Measurements from ENCODE around the gene CD72.

Gene CD72

DNA sequence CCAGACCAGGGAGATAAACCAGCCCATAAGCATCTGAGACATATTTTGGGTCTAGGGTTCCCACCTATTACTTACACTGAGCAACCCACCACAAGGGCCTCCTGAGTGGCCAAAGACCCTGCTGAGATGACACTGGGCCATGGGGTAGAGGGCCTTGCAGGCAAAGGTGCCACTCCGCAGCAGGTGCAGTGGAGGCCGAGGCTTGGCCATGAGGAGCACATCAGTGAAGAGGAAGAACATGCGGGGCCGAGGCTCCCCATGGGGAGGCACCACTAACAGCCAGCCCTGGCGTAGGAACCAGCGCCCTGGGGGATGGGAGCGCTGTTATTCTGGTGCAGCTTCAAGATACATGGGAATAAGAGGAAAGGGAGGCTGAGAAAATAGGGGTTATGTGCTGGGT is 44.2 kb upstream of the CD72 start:
- TF ChIP-seq, protein P1, sequence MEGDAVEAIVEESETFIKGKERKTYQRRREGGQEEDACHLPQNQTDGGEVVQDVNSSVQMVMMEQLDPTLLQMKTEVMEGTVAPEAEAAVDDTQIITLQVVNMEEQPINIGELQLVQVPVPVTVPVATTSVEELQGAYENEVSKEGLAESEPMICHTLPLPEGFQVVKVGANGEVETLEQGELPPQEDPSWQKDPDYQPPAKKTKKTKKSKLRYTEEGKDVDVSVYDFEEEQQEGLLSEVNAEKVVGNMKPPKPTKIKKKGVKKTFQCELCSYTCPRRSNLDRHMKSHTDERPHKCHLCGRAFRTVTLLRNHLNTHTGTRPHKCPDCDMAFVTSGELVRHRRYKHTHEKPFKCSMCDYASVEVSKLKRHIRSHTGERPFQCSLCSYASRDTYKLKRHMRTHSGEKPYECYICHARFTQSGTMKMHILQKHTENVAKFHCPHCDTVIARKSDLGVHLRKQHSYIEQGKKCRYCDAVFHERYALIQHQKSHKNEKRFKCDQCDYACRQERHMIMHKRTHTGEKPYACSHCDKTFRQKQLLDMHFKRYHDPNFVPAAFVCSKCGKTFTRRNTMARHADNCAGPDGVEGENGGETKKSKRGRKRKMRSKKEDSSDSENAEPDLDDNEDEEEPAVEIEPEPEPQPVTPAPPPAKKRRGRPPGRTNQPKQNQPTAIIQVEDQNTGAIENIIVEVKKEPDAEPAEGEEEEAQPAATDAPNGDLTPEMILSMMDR (IDR thresholded peaks at IDR 0.05; ENCODE audit: low read length, missing control alignments): no peak
- no peak for DNase-seq (ENCODE audit: low read depth)
- H3K4me3 ChIP-seq (replicated peaks; ENCODE audit: low read depth, low read length): no peak overlapping the region

DNA sequence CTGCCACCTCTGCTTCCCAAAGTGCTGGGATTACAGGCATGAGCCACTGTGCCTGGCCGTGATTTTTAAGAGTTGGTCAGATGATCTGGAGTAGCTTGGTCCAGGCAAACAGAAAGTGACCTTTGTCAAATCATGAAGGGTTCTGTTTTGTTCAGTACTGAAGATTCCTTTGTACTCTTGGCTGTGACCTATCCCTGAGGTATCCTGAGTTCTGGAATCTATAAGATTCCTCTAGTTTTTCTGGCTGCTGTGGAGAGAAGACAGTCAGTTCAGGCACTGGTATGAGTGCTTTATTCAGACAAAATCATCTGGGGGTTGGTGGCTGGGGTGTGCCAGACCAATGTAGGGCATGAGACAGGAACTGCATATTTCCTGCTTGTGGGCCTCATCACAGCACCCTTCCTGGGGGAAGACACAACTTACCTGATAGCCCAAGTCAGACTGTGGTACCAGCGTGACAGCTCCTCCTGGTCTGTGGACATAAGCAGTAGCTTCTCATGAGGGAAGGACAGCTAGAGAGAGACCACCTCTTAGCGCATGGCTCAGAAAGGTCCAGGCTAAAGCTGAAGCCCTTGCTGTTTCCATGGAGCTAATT is 43.6 kb upstream of the CD72 start:
- TF ChIP-seq, protein P1 (IDR thresholded peaks at IDR 0.05; ENCODE audit: low read length, missing control alignments): no peak
- no peak for DNase-seq (ENCODE audit: low read depth)
- no peak overlapping the region for H3K4me3 ChIP-seq (replicated peaks; ENCODE audit: low read depth, low read length)

DNA sequence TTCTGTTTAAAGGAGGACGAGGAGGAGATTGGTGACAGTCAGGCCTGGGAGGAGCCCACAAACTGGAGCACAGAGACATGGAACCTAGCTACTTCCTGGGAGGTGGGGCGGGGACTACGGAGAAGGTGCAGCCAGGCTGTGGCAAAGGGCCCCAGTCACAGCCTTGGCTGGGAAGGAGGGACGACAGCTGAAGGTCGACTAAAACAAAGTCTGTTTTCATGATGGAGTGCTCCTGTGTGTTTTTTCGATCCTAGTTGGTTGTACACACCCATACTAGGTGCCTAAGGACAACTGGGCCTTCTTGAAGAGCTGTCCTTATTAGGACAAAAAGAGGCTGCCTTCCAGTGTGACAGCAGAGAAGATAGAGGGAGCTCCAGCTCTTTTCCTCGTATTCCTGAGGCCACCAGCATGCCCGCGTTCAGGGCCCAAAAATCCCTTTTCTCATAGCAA is 42.8 kb upstream of the CD72 start:
- H3K4me3 ChIP-seq (replicated peaks; ENCODE audit: low read depth, low read length): no peak overlapping the region
- TF ChIP-seq, protein P1 (IDR thresholded peaks at IDR 0.05; ENCODE audit: low read length, missing control alignments): peak; percentile 50
- peak; percentile 56 for DNase-seq (ENCODE audit: low read depth)

DNA sequence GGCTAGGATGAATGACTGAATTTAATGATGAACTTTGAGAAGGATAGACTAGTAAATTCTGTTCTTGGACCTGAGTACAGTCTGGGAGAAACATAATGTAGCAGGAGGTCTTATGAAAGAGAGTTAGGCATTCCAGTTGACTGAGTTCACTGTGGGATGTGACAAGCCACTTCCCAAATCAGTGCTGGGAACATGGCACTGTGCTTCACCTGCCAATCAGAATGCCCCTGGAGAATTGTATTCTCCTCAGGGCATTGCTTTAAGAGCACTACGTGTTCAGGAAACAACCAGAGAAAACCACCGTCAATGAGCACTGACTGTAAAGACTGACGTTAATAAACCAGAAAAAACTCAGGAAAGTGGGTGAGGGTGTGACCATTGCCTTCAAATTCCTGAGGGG is 41.1 kb upstream of the CD72 start:
- TF ChIP-seq, protein P1 (IDR thresholded peaks at IDR 0.05; ENCODE audit: low read length, missing control alignments): no peak
- peak overlapping the region; percentile 85 for H3K4me3 ChIP-seq (replicated peaks; ENCODE audit: low read depth, low read length)
- peak; percentile 78 for DNase-seq (ENCODE audit: low read depth)

DNA sequence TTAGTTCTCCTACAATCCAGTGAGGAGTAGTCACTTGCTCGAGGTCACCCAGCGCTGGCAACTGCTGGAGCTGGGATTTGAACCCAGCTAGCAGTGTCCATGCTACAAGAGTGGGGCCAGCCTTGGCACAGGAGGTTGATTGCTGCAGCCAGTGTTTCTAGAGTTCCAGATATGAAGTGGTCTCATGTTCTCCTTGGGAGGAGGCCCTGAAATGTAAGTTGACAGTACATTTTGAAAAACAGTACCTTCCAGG is 40.7 kb upstream of the CD72 start:
- peak overlapping the region; percentile 85 for H3K4me3 ChIP-seq (replicated peaks; ENCODE audit: low read depth, low read length)
- DNase-seq (ENCODE audit: low read depth): peak; percentile 56

DNA sequence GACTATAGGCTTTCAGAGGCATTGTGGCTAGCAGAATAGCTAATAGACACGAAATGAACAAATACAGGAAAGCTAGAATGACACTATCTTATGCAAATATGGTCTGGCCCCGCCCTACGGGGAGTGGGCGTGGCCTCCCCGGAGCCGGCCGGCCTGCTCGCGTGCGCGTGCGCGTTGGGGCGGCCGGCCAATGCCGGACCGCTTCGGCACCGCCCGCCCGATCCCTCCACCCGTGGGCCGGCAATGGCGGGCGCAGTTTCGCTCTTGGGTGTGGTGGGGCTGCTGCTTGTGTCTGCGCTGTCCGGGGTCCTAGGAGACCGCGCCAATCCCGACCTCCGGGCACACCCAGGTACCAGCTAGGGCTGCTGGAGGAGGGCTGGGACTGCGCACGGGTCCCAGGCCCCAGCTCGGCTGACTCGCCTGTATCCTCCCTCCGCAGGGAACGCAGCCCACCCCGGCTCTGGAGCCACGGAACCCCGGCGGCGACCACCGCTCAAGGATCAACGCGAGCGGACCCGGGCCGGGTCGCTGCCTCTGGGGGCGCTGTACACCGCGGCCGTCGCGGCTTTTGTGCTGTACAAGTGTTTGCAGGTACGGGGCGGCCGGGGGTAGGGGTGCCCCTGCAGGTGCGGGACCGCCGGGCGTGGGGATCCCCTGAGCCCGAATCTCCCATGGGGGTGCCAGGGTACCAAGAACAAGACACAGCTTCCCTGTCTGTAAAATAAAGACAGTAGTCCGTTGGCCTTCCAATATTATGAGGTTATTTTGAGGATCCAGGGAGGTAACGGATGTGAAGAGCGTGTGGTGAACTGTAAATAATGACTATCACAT is 40.1 kb upstream of the CD72 start, which contains the start of gene CCDC107:
CCDC107 (plus strand) TSS at position 156 of the 831 bp plus-strand sequence; CDS start at position 244, 88 bp downstream.
- H3K4me3 ChIP-seq (replicated peaks; ENCODE audit: low read depth, low read length): peak within 1 kb of the TSS; percentile 85
- TF ChIP-seq, protein P1 (IDR thresholded peaks at IDR 0.05; ENCODE audit: low read length, missing control alignments): peak; percentile 40
- peak; percentile 86 for DNase-seq (ENCODE audit: low read depth)

More for the DNA sequence above, 40.7 kb upstream of the CD72 start:
- TF ChIP-seq, protein P1 (IDR thresholded peaks at IDR 0.05; ENCODE audit: low read length, missing control alignments): no peak
